ENCODE data around the gene MRPL53.
A peak's percentile ranks its signal among the peaks of the same experiment; 100 is the strongest.
"Not testable (repeated sequence)": the region's sequence is repeated elsewhere in the genome, so short reads cannot be mapped to it uniquely, and the experiment has no call there.

MRPL53 gene

GRCh38 chr2:74447230-74447999 lies 25.1 kb downstream of the MRPL53 start:
- no peak for DNase-seq

- DNase-seq: no peak
These were observed 27.8 kb downstream of the MRPL53 start for GRCh38 chr2:74444498-74445318.

- not testable (repeated sequence) for DNase-seq
These were observed 29.8 kb downstream of the MRPL53 start for GRCh38 chr2:74442483-74443297.

GRCh38 chr2:74441690-74442482 lies 30.6 kb downstream of the MRPL53 start, which contains the start of gene RTKN:
Gene RTKN (minus strand): TSS chr2:74441937. CDS start chr2:74441816, 121 bp downstream.
- DNase-seq: peak in 1 of 2 donors; percentile 45

DNA sequence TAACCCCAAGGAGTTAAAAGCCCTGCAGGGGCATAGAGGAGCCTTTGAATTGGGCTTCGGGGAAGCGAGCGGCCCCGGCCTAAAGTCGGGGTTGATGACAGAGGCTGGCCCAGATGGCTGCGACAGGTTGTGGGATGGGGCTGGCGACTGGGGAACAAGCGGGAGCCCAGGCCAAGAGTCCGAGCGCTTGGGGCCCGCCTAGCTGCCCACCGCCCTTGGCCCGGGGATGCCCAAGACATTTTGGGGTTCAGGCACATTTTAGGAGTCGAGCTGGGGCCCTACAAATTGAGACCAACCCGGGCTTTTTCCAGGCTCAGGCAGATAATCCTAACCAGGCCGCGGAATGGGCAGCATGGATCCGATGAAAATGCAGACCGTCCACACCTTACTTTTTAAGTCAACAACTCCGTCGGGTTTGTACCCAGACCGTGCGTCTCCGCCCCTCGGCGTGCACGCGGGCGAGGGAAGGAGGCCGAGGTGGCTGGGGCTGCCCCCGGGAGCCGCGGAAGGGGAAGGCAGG lies 31.2 kb downstream of the MRPL53 start:
- no peak for DNase-seq

GRCh38 chr2:74440378-74441169 lies 31.9 kb downstream of the MRPL53 start:
- peak; percentile 49 to 72 for DNase-seq

- no peak for DNase-seq
These were observed 32.6 kb downstream of the MRPL53 start for GRCh38 chr2:74439803-74440377.

GRCh38 chr2:74439373-74439772 lies 33.1 kb downstream of the MRPL53 start:
- no peak for DNase-seq

DNA sequence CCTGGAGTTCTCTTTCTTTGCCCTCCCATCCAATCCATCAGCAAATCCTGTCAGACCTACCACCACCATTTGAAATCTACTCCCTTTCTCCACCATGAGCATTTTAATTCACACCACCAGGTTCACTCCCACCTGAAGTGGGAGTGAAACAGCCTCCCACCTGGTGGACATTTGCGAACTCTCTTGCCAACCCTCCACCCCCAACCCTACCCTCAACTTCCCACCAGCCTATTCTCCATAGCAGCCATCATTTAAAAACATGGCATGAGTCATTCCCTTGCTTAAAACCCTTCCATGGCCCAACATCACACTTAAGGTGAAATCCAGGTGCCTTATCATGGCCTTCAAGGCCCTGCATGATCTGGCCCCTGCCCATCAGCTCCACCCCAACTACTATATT lies 34.2 kb downstream of the MRPL53 start:
- DNase-seq: no peak

DNA sequence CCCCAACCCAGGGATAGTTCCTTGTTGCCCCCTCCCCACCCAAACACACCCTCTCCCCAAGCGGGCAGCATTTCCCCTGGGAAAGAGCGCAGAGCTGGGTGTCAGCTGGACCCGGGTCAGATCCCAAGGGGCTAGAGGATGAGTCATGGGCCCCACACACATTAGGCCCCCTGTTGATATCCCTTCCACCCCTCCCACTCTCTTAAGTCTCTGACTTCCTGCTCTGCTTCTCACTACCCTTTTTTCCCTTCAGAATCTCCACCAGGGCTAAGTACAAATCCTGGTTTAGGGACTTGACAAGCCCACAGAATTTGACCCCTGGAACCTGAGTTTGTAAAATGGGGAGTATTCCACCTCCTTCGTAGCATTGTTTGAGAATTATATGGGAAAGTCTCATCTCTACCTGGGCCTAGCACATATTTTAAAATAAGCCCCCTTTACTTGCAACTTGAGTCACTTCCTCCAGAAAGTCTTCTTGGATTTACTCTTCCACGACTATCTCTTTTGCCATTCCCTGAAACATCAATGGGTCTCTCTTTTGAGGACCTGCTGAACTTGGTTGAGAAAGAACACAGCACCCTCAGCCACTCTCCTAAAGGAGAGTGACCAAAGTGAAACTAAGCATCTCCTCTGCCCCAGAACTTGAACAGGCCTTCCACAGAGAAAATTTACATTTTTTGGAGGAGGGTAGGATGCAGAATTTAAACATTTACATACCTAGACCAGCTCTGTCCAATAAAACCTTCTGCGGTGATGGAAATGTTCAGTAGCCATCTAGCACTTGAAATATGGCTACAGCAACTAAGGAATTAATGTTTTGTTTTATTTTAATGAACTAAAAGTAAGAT lies 35.4 kb downstream of the MRPL53 start:
- no peak for DNase-seq

- DNase-seq: no peak
These were observed 36.2 kb downstream of the MRPL53 start for GRCh38 chr2:74436111-74436805.

DNA sequence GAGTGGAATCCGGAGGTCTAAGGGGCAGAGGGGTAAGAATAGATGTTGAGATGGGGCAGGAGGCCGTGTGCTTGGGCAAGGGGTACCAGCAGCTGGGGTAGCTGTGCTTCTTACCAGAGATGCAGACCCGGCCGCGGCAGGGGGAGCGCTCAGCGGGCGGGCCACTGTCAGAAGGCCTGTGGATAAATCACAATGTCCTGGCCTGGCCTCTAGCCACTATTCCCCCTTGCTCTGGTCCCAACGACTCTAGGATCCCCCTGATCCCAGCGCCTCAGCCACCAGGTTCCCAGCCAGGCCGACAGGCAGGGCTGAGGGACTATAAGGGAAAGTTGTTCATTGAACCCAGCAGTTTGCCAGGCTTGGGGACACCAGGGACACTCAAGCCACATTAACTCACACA lies 42.0 kb downstream of the MRPL53 start:
- no peak for DNase-seq

GRCh38 chr2:74429487-74430451 lies 42.7 kb downstream of the MRPL53 start:
- DNase-seq: no peak

DNA sequence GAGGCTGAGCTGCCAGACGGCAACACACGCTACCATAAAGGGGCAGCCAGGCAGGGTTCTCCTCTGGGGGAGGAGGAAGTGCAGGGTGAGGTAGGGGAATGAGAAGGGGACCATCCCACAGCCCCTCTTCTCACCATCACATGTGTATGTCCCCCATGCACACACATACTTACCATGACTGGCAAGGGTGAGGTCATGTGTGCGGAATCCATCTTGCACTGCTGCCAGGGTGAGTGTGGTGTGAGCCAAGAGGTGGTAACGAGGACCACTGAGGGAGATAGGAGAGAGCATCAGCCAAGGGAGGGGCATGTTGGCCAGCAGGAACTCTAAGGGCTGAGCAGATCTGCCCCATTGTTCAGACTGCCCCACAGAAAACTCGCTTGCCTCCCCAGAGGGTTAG lies 43.8 kb downstream of the MRPL53 start:
- DNase-seq: no peak

GRCh38 chr2:74427551-74427950 lies 44.9 kb downstream of the MRPL53 start:
- DNase-seq: no peak

DNA sequence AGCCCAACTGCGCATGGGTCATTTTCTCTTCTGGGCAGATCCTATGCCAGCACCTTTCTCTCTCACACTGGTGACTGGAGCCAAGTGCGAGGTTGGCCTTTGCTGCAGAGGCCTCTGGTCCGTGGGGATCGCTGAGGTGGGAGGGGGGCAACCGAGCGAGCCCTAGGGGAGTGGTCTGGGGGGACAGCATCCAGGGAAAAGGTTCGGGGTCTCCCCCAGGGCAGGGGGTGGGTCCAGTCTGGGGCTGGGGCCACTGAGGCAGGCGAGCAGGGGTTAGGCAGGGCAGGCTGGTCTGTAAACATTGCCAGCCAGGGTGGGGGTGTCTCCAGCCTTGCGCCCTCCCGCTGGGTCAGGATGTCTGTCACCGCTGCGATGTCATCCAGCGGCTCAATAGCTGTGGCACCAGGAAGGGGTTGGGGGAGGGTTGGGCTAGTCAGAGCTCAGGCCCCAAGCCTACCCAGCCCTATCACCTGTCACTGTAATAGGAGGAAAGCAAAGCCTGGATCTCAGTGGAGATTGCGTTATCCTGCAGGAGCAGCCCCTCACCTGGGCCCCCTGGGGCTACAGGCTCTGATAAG lies 46.2 kb downstream of the MRPL53 start:
- DNase-seq: no peak

- DNase-seq: no peak
These were observed 47.0 kb downstream of the MRPL53 start for GRCh38 chr2:74425523-74425922.

DNA sequence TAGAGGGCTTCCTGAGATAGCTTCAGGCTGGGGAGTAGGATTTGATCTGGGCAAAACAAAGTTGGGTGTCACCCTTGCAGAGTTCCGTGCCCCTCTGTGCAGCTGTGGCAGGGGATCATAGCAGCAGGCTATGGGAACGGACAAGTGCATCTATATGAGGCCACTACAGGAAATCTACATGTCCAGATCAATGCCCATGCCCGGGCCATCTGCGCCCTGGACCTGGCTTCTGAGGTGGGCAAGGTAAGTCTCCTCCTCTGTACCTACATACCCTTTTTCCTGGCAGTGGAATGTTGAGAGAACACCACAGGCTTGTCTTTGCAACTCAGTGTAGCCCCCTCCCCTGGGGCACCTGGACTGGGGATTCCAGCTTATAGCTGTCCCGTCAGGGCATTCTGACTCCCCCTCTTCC lies 47.5 kb downstream of the MRPL53 start:
- DNase-seq: no peak
